Astrocyte of the cerebellum (primary cell): ENCODE results near the gene PIGBOS1.

Source experiments
- DNase-seq: peaks from one replicate; pipeline ENCODE4 v3.0.0-alpha.2; 2011; ENCODE audit warnings: low read depth
- H3K4me3 ChIP-seq: 2 replicates; pipeline ENCODE4 v1.5.1; 2011; ENCODE audit warnings: mild to moderate bottlenecking, low read depth, low read length, moderate library complexity
- CTCF ChIP-seq: IDR thresholded peaks from 2 replicates; pipeline ENCODE4 v1.5.1; 2012; ENCODE audit warnings: low read length, low read depth, moderate library complexity, mild to moderate bottlenecking; ENCODE audit errors: missing control alignments
- in situ Hi-C: cut with HindIII; loops from 2 replicates; pipeline ENCODE4 v1.10.0; 2017; ENCODE audit warnings: low sequenced_read_pairs

PIGBOS1 gene

GRCh38 chr15:55270291-55270690, 48.6 kb downstream of the PIGBOS1 start:
- in situ Hi-C loops: no loop called here
- no peak for TF ChIP-seq CTCF
- H3K4me3 ChIP-seq: no peak overlapping the region
- no peak for DNase-seq

GRCh38 chr15:55268176-55268695, 50.7 kb downstream of the PIGBOS1 start:
- DNase-seq: no peak
- in situ Hi-C loops: no loop called here
- TF ChIP-seq CTCF: no peak
- H3K4me3 ChIP-seq: no peak overlapping the region

GRCh38 chr15:55267401-55268175, 51.3 kb downstream of the PIGBOS1 start:
- DNase-seq: no peak
- in situ Hi-C loops: no loop called here
- H3K4me3 ChIP-seq: no peak overlapping the region
- TF ChIP-seq CTCF: no peak
